ENCODE results near the gene SLC49A4. TPM values are rescaled to one million over a fixed set of nuclear protein-coding genes. Genes with fewer than 3 reads are reported as not detected.

The SLC49A4 gene
- total and polyA plus RNA-seq, 2 of the 13 experiments (the other 11 are each of a cell fraction or from before 2014, with no cell fraction given): 6.5 to 16.3 TPM

GRCh38 chr3:122893754-122894668 lies 99.1 kb downstream of the SLC49A4 start (continued):
- TF ChIP-seq HHEX (CRISPR knock-in tag; IDR thresholded peaks at IDR 0.05) (0 out of 2 replicates have a peak, but pooled peaks have one; percentile 45), CERS6 (CRISPR knock-in tag; IDR thresholded peaks at IDR 0.05) (no peak), ZNF609 (CRISPR knock-in tag; IDR thresholded peaks at IDR 0.05; ENCODE audit: borderline replicate concordance) (peak; percentile 23; the same call in 1 of the 2 replicates), RFXANK (CRISPR knock-in tag; IDR thresholded peaks at IDR 0.05) (no peak), SMARCE1 (IDR thresholded peaks at IDR 0.05; ENCODE audit: borderline replicate concordance) (no peak), ZNF776 (CRISPR knock-in tag; IDR thresholded peaks at IDR 0.05) (no peak), REPIN1 (CRISPR knock-in tag; IDR thresholded peaks at IDR 0.05; ENCODE audit: borderline replicate concordance, low read depth) (peak; percentile 57; the same call in 1 of the 2 replicates), ZNF530 (CRISPR knock-in tag; IDR thresholded peaks at IDR 0.05; ENCODE audit: low read depth) (no peak), ZNF333 (CRISPR knock-in tag; IDR thresholded peaks at IDR 0.05; ENCODE audit: borderline replicate concordance) (0 out of 2 replicates have a peak, but pooled peaks have one; percentile 46)
- TF ChIP-seq, protein P1, sequence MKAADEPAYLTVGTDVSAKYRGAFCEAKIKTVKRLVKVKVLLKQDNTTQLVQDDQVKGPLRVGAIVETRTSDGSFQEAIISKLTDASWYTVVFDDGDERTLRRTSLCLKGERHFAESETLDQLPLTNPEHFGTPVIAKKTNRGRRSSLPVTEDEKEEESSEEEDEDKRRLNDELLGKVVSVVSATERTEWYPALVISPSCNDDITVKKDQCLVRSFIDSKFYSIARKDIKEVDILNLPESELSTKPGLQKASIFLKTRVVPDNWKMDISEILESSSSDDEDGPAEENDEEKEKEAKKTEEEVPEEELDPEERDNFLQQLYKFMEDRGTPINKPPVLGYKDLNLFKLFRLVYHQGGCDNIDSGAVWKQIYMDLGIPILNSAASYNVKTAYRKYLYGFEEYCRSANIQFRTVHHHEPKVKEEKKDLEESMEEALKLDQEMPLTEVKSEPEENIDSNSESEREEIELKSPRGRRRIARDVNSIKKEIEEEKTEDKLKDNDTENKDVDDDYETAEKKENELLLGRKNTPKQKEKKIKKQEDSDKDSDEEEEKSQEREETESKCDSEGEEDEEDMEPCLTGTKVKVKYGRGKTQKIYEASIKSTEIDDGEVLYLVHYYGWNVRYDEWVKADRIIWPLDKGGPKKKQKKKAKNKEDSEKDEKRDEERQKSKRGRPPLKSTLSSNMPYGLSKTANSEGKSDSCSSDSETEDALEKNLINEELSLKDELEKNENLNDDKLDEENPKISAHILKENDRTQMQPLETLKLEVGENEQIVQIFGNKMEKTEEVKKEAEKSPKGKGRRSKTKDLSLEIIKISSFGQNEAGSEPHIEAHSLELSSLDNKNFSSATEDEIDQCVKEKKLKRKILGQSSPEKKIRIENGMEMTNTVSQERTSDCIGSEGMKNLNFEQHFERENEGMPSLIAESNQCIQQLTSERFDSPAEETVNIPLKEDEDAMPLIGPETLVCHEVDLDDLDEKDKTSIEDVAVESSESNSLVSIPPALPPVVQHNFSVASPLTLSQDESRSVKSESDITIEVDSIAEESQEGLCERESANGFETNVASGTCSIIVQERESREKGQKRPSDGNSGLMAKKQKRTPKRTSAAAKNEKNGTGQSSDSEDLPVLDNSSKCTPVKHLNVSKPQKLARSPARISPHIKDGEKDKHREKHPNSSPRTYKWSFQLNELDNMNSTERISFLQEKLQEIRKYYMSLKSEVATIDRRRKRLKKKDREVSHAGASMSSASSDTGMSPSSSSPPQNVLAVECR (CRISPR knock-in tag; IDR thresholded peaks at IDR 0.05; ENCODE audit: borderline replicate concordance): peak; percentile 27; the same call in 1 of the 2 replicates
- TF ChIP-seq, protein P2, sequence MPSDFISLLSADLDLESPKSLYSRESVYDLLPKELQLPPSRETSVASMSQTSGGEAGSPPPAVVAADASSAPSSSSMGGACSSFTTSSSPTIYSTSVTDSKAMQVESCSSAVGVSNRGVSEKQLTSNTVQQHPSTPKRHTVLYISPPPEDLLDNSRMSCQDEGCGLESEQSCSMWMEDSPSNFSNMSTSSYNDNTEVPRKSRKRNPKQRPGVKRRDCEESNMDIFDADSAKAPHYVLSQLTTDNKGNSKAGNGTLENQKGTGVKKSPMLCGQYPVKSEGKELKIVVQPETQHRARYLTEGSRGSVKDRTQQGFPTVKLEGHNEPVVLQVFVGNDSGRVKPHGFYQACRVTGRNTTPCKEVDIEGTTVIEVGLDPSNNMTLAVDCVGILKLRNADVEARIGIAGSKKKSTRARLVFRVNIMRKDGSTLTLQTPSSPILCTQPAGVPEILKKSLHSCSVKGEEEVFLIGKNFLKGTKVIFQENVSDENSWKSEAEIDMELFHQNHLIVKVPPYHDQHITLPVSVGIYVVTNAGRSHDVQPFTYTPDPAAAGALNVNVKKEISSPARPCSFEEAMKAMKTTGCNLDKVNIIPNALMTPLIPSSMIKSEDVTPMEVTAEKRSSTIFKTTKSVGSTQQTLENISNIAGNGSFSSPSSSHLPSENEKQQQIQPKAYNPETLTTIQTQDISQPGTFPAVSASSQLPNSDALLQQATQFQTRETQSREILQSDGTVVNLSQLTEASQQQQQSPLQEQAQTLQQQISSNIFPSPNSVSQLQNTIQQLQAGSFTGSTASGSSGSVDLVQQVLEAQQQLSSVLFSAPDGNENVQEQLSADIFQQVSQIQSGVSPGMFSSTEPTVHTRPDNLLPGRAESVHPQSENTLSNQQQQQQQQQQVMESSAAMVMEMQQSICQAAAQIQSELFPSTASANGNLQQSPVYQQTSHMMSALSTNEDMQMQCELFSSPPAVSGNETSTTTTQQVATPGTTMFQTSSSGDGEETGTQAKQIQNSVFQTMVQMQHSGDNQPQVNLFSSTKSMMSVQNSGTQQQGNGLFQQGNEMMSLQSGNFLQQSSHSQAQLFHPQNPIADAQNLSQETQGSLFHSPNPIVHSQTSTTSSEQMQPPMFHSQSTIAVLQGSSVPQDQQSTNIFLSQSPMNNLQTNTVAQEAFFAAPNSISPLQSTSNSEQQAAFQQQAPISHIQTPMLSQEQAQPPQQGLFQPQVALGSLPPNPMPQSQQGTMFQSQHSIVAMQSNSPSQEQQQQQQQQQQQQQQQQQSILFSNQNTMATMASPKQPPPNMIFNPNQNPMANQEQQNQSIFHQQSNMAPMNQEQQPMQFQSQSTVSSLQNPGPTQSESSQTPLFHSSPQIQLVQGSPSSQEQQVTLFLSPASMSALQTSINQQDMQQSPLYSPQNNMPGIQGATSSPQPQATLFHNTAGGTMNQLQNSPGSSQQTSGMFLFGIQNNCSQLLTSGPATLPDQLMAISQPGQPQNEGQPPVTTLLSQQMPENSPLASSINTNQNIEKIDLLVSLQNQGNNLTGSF (CRISPR knock-in tag; IDR thresholded peaks at IDR 0.05): no peak

Measured in HepG2 (cell line).